Stimulated activated naive CD8-positive, alpha-beta T cell treated with anti-CD3 and anti-CD28 coated beads, Interleukin-15, amount 100 ng/mL, for 72 hours (primary cell): Measurements from ENCODE around the gene IL7R.

ENCODE experiments used
- ATAC-seq: fragments of 150-1000 bp; cut with Tn5 transposase; 2 replicates; pipeline ENCODE4 v1.10.0; 2021; ENCODE audit warnings: mild to moderate bottlenecking, moderate library complexity
- DNase-seq, 2 donors: peaks; one replicate each; pipeline ENCODE4 v3.0.0; 2021 to 2022
- H3K27ac Mint-ChIP-seq, 2 donors: one replicate each; pipeline ENCODE4 v1.8.0; 2022; ENCODE audit warnings: mild to moderate bottlenecking in 2 of 2, mixed read lengths in 2 of 2, moderate library complexity in 2 of 2
- H3K27me3 Mint-ChIP-seq: one replicate; pipeline ENCODE4 v1.8.0; 2022; ENCODE audit warnings: mixed read lengths
- H3K4me1 Mint-ChIP-seq: one replicate; pipeline ENCODE4 v1.8.0; 2022; ENCODE audit warnings: mild to moderate bottlenecking, mixed read lengths
- H3K4me3 Mint-ChIP-seq, 2 donors: one replicate each; pipeline ENCODE4 v1.8.0; 2022; ENCODE audit warnings: mild to moderate bottlenecking in 2 of 2, mixed read lengths in 2 of 2, moderate library complexity in 1 of 2
- H3K9me3 Mint-ChIP-seq, 2 donors: one replicate each; pipeline ENCODE4 v1.8.0; 2022; ENCODE audit warnings: mixed read lengths in 2 of 2

IL7R gene

GRCh38 chr5:35856765-35857351 lies at the start of gene IL7R:
IL7R (plus strand) TSS chr5:35856891; CDS start chr5:35856978, 87 bp downstream.
- Mint-ChIP-seq H3K4me3 (peak within 1 kb of the TSS; percentile 70 to 80), H3K9me3 (no peaks in the 10 kb centered on the region), H3K27me3 (no peaks in the 10 kb centered on the region), H3K4me1 (peaks cover 45% of the 10 kb centered on the region), H3K27ac (peak within 1 kb of the TSS; percentile 88 to 99)
- ATAC-seq (peak; percentile 58), DNase-seq (no peak)

DNA sequence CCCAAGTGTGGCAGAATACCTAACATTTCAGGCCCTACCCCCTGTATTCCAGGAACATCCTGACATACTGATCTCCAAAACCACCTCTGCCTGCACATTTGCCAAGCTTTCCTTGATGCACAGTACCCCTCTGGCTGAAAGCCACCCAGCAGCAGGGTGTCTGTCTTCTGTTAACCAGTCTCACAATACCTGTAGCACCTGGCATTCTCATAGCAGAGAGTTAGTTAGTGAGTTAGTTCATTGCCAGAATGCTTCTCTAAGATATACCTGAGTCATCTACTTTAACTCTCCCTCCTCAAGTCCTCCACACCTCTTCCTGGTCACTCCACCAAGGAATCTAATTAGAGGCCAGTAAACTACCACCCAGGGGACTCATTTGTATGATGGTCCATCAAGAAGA lies 46.1 kb upstream of the IL7R start:
- Mint-ChIP-seq H3K4me1 (peaks cover 59% of the 10 kb centered on the region), H3K4me3 (peak overlapping the region; percentile 50 to 60), H3K27ac (peak overlapping the region; percentile 91 to 95), H3K9me3 (peaks cover 0 to 4% of the 10 kb centered on the region in 2 donors), H3K27me3 (no peaks in the 10 kb centered on the region)
- peak; percentile 40 for ATAC-seq
- no peak for DNase-seq

- Mint-ChIP-seq H3K4me1 (peaks cover 55% of the 10 kb centered on the region), H3K27me3 (no peaks in the 10 kb centered on the region), H3K4me3 (peak overlapping the region; percentile 40 to 60), H3K27ac (peak overlapping the region; percentile 94 to 95), H3K9me3 (peaks cover 0 to 4% of the 10 kb centered on the region in 2 donors)
- DNase-seq (peak in 1 of 2 donors; percentile 56), ATAC-seq (peak; percentile 84)
Observed at GRCh38 chr5:35811108-35811741, 45.5 kb upstream of the IL7R start.

- peaks cover 39% of the 10 kb centered on the region for H3K4me1 Mint-ChIP-seq
- ATAC-seq (no peak), DNase-seq (no peak)
- H3K9me3 Mint-ChIP-seq = peaks cover 0 to 4% of the 10 kb centered on the region in 2 donors
- peak overlapping the region in 1 of 2 donors; percentile 24 for H3K4me3 Mint-ChIP-seq
- no peaks in the 10 kb centered on the region for H3K27me3 Mint-ChIP-seq
- H3K27ac Mint-ChIP-seq = no peak overlapping the region
Observed at GRCh38 chr5:35813521-35813920, 43.2 kb upstream of the IL7R start.

GRCh38 chr5:35815089-35815936 lies 41.4 kb upstream of the IL7R start:
- Mint-ChIP-seq H3K4me1 (peaks cover 40% of the 10 kb centered on the region), H3K27ac (no peak overlapping the region), H3K9me3 (no peaks in the 10 kb centered on the region), H3K27me3 (no peaks in the 10 kb centered on the region), H3K4me3 (no peak overlapping the region)
- DNase-seq = peak; percentile 49 to 62
- ATAC-seq = peak; percentile 44

DNA sequence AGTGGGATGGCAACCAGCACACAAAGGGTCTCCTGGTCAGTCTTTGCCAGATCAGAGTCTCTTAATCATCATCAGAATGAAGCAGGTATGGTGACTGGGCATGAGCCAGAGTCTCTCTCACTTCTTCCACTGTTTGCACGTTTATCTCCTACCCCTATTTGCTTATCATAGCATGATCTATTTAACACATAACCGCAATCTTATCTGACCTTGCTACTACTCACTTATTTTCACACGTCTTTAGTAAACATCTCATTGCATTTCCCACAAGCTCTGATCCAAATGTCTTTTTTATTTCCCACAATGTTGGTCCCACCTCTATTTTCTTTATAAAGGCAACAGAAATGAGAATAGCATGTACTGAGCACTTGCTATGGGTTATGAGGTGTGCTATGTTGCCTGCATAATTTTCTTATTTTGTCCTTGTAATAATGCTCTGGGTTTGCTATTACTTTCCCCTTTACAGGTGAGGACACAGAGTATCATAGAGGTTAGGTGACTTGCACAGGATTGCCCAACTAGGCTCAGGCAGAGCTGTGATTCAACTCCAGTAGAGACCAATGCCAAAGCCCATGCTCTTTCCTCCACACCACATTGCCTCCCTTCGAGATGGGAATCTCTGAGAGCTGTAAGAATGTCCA lies 39.7 kb upstream of the IL7R start:
- no peak for DNase-seq
- no peak overlapping the region for H3K4me3 Mint-ChIP-seq

GRCh38 chr5:35819026-35819425 lies 37.7 kb upstream of the IL7R start:
- Mint-ChIP-seq H3K4me1 (peaks cover 53% of the 10 kb centered on the region), H3K27me3 (no peaks in the 10 kb centered on the region), H3K9me3 (peaks cover 5 to 7% of the 10 kb centered on the region in 2 donors), H3K27ac (peak overlapping the region in 1 of 2 donors; percentile 88), H3K4me3 (peak overlapping the region; percentile 6 to 73)
- no peak for DNase-seq
- ATAC-seq = no peak

More for the DNA sequence above, 39.7 kb upstream of the IL7R start:
- Mint-ChIP-seq H3K27ac (no peak overlapping the region), H3K4me1 (peaks cover 41% of the 10 kb centered on the region), H3K9me3 (peaks cover 5 to 7% of the 10 kb centered on the region in 2 donors), H3K27me3 (no peaks in the 10 kb centered on the region)
- peak; percentile 57 for ATAC-seq

GRCh38 chr5:35819668-35820067 lies 37.0 kb upstream of the IL7R start:
- Mint-ChIP-seq H3K9me3 (peaks cover 5 to 7% of the 10 kb centered on the region in 2 donors), H3K27ac (peak overlapping the region in 1 of 2 donors; percentile 92), H3K4me1 (peaks cover 60% of the 10 kb centered on the region), H3K27me3 (no peaks in the 10 kb centered on the region), H3K4me3 (peak overlapping the region in 1 of 2 donors; percentile 73)
- peak; percentile 60 for ATAC-seq
- DNase-seq = no peak

DNA sequence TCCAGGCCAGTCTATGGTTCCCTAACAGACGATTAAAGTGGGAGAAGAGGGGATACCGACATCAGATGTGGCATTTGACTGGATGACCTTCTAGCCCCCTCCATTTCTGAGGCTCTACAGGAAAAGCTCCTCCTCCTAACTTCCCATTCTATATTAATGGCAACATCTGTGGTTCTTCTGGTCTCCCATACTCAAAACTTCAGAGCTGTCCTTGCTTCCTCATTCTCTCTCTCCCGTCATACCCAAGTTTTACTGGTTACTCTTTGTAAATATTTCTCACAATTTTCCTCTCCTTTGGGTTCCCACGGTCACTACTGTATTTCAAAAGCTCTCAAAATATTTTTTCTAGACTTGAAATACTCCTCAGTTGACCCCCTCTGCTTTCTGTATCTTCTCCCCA lies 36.0 kb upstream of the IL7R start:
- DNase-seq (no peak), ATAC-seq (no peak)
- Mint-ChIP-seq H3K4me1 (peaks cover 71% of the 10 kb centered on the region), H3K4me3 (peak overlapping the region; percentile 16 to 50), H3K27ac (peak overlapping the region; percentile 69 to 92), H3K9me3 (peaks cover 5 to 7% of the 10 kb centered on the region in 2 donors), H3K27me3 (no peaks in the 10 kb centered on the region)

DNA sequence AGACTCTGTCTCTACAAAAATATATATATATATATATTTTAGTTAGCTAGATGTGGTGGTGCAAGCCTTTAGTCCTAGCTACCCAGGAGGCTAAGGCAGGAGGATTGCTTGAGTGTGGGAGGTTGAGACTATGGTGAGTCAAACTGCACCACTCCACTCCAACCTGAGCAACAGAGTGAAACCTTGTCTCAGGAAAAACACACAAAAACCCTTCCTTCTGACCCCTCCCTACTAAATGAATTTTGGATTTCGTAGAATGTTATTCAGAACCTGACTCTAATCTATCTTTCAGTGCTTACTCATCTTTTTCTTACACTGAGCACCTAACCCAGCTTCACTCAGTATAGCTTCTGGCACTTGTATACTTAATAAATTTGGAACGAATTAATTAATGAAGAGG lies 35.2 kb upstream of the IL7R start:
- peak overlapping the region; percentile 18 to 67 for H3K4me3 Mint-ChIP-seq
- H3K27ac Mint-ChIP-seq = peak overlapping the region in 1 of 2 donors; percentile 89
- DNase-seq = peak in 1 of 2 donors; percentile 55
- peak; percentile 61 for ATAC-seq
- H3K9me3 Mint-ChIP-seq = peaks cover 5 to 7% of the 10 kb centered on the region in 2 donors
- peaks cover 77% of the 10 kb centered on the region for H3K4me1 Mint-ChIP-seq
- no peaks in the 10 kb centered on the region for H3K27me3 Mint-ChIP-seq

- Mint-ChIP-seq H3K4me1 (peaks cover 87% of the 10 kb centered on the region), H3K27me3 (no peaks in the 10 kb centered on the region), H3K27ac (peak overlapping the region; percentile 75 to 89), H3K9me3 (peaks cover 5 to 7% of the 10 kb centered on the region in 2 donors), H3K4me3 (peak overlapping the region; percentile 57 to 67)
- DNase-seq (peak in 1 of 2 donors; percentile 54), ATAC-seq (peak; percentile 46)
Observed at GRCh38 chr5:35822511-35822910, 34.2 kb upstream of the IL7R start.

DNA sequence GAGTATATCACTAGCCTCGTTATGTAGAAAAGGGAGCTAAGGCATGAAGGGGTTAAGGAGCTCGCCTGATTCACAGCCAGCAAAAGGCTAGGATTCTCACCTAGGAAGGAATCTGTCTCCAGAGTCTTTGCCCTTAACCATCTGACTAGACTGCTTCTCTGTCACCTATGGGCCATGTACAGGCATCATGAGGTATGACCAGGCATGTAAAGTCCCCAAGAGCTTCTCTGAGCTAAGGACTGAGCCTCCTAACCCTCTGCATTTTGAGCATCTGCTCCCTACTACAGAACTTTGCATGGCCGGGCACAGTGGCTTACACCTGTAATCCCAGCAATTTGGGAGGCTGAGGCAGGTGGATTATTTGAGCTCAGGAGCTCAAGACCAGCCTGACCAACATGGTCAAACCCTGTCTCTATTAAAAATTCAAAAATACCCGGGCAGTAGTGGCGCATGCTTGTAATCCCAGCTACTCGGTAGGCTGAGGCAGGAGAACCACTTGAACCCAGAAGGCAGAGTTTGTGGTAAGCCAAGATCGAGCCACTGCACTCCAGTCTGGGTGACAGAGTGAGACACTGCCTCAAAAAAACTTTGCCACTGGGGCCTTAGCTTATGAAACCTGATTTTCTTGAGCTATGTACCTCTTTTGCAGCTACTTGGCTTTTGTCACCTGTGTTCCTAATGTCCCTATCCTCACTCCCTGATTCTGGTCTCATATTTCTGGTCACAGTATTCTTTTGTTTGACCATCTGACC lies 33.2 kb upstream of the IL7R start:
- peak overlapping the region; percentile 78 to 89 for H3K27ac Mint-ChIP-seq
- H3K4me1 Mint-ChIP-seq = peaks cover 97% of the 10 kb centered on the region
- peaks cover 5 to 7% of the 10 kb centered on the region in 2 donors for H3K9me3 Mint-ChIP-seq
- DNase-seq (no peak), ATAC-seq (peak; percentile 51)
- no peaks in the 10 kb centered on the region for H3K27me3 Mint-ChIP-seq
- peak overlapping the region; percentile 13 to 67 for H3K4me3 Mint-ChIP-seq

- Mint-ChIP-seq H3K27me3 (no peaks in the 10 kb centered on the region), H3K27ac (peak overlapping the region; percentile 94 to 95), H3K4me1 (peaks cover 98% of the 10 kb centered on the region), H3K9me3 (peaks cover 1 to 3% of the 10 kb centered on the region in 2 donors), H3K4me3 (peak overlapping the region; percentile 76)
- ATAC-seq (peak; percentile 41), DNase-seq (no peak)
Observed at GRCh38 chr5:35826056-35826455, 30.6 kb upstream of the IL7R start.

DNA sequence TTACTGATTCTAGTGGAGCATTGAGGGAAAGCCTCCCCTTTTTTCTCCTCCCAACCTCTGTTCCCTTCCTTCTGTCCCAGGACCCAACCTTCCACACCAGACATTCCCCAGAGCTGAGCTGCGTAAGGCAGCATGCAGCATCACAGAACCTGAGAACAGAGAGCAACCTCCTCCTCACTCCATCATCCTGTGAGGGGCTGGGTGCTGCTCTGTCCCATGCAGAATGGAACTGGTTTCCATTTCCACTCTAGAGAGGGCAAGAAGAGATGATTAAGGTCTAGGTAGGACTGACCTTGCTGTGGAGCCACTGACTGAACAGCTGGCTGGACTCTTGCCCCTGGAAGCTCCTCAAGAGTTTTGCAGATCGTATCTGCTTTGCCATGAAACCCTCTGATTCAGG lies 30.1 kb upstream of the IL7R start:
- H3K27ac Mint-ChIP-seq = peak overlapping the region; percentile 94 to 95
- ATAC-seq (peak; percentile 54), DNase-seq (no peak)
- H3K27me3 Mint-ChIP-seq = no peaks in the 10 kb centered on the region
- peaks cover 98% of the 10 kb centered on the region for H3K4me1 Mint-ChIP-seq
- peak overlapping the region; percentile 76 for H3K4me3 Mint-ChIP-seq
- no peaks in the 10 kb centered on the region for H3K9me3 Mint-ChIP-seq
